ENCODE data around the gene TMEM222. TPM values are rescaled to one million over a fixed set of nuclear protein-coding genes. Genes with fewer than 3 reads are reported as not detected.
"Not testable (repeated sequence)": the region's sequence is repeated elsewhere in the genome, so short reads cannot be mapped to it uniquely, and the experiment has no call there.

Gene TMEM222
- total RNA-seq, 1 donor from 2014 or later, result 39.1 TPM

DNA sequence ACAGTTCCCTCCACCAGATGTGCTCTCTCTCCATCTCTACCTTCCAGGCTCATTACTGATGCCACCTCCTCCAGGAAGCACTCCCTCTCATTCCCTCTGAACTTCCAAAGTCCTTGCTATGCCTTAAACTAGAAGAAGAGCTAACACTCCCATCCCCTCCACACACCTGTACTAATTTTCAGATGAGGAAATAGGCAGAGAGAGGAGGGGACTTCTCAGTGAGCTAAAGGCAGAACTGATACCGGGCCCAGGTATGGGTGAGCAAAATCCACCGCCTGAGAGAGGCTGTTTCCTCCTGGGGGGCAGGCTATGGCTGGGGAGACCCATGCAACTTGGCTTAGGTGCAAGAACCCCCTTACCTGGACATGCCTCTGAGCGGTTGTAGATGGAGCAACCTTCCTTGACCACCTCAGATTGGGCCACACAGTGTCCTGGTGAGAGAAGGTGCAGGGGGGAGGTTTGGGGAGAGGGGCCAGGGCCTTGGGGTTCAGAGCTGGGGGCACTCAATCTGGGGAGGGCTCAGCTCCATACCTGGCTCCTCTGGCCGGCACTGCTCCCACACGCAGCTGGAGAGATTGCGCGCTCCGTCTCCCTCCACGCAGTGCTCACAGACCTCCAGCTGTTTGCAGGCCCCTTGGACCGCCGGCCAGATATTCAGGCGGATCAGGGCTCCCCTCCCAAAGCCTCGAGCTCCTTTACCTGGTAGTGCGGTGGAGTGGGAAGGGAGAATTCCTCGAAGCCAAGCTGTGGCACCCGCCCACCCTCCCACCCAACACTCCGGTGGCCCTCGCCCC, 60.2 kb downstream of the TMEM222 start:
- Mint-ChIP-seq H3K4me3 (no peak overlapping the region), H3K9me3 (no peaks in the 10 kb centered on the region), H3K36me3 (no peaks in the 10 kb centered on the region), H3K27ac (no peak overlapping the region), H3K4me1 (peaks cover 8% of the 10 kb centered on the region), H3K27me3 (ENCODE audit: low read depth) (peaks cover 16% of the 10 kb centered on the region)
- DNase-seq (ENCODE audit: low spot score in 2 of 2, unreplicated experiment in 2 of 2), result no peak
- no peak for TF ChIP-seq CTCF (IDR thresholded peaks at IDR 0.05; ENCODE audit: unreplicated experiment)

DNA sequence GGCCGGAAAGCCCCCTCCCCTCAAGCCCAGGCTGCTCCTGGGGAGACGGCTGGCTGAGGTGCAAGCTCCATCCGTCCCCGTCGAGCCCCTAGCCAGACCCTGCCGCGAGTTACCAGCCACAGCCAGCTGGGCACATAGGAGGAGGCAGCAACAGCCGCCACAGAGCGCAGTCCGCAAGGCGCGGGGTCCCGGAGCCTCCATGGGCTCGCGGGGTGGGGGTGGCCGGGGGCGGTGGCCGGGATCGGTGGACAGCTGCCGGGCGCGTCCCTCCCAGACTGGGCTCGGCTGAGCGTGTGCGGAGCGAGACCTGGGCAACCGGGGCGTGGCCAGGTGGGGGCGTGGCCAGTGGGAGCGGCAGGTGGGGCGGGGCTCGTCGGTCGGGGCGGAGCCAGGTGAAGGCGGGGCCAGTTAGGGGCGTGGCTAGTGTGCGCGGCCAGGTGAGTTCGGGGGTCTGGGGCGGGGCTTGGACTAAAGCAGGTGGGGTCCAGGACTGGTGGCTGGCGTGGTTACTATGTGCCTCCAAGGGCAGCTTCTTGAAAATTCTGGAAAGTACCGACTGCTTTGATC, 61.2 kb downstream of the TMEM222 start, which contains the start of gene CD164L2:
TSS of gene CD164L2 (minus strand) at position 295 of the 567 bp plus-strand sequence. CDS start at position 201, 94 bp downstream.
- Mint-ChIP-seq H3K4me3 (peak within 1 kb of the TSS; percentile 48), H3K9me3 (no peaks in the 10 kb centered on the region), H3K27me3 (ENCODE audit: low read depth) (peaks cover 16% of the 10 kb centered on the region), H3K27ac (no peak within 1 kb of the TSS), H3K4me1 (peaks cover 7% of the 10 kb centered on the region), H3K36me3 (no peaks in the 10 kb centered on the region)
- TF ChIP-seq CTCF (IDR thresholded peaks at IDR 0.05; ENCODE audit: unreplicated experiment), result no peak
- DNase-seq (ENCODE audit: low spot score in 2 of 2, unreplicated experiment in 2 of 2), result peak in 1 of 2 experiments; percentile 79

GRCh38 chr1:27383661-27384060, 61.7 kb downstream of the TMEM222 start:
- Mint-ChIP-seq H3K4me3 (no peak overlapping the region), H3K9me3 (no peaks in the 10 kb centered on the region), H3K27me3 (ENCODE audit: low read depth) (peaks cover 16% of the 10 kb centered on the region), H3K27ac (no peak overlapping the region), H3K36me3 (no peaks in the 10 kb centered on the region), H3K4me1 (peaks cover 7% of the 10 kb centered on the region)
- TF ChIP-seq CTCF (IDR thresholded peaks at IDR 0.05; ENCODE audit: unreplicated experiment), result no peak
- DNase-seq (ENCODE audit: low spot score in 2 of 2, unreplicated experiment in 2 of 2), result no peak

GRCh38 chr1:27384797-27385196, 62.8 kb downstream of the TMEM222 start:
- H3K36me3 Mint-ChIP-seq; DNase-seq (ENCODE audit: low spot score in 2 of 2, unreplicated experiment in 2 of 2); H3K9me3 Mint-ChIP-seq; H3K27ac Mint-ChIP-seq; H3K4me3 Mint-ChIP-seq; H3K4me1 Mint-ChIP-seq: not testable (repeated sequence)
- peaks cover 16% of the 10 kb centered on the region for H3K27me3 Mint-ChIP-seq (ENCODE audit: low read depth)

Other genes starting within 250 kb of the TMEM222 start
- gene SLC9A1, start 167.0 kb upstream of the TMEM222 start, total RNA-seq, result 32.5 to 34.6 TPM (median 33.9 TPM) in 3 replicates
- 40.2 to 42.2 TPM (median 41.3 TPM) in 3 replicates for gene WDTC1, start 87.5 kb upstream of the TMEM222 start, total RNA-seq
- gene SYTL1, start 19.9 kb downstream of the TMEM222 start, total RNA-seq, result 41.0 to 42.8 TPM (median 42.2 TPM) in 3 replicates
- gene MAP3K6, start 44.8 kb downstream of the TMEM222 start, total RNA-seq, result 10.3 to 13.7 TPM (median 11.8 TPM) in 3 replicates
- 0.22 to 0.24 TPM in 2 of 3 replicates, not detected in the other for gene FCN3, start 52.7 kb downstream of the TMEM222 start, total RNA-seq
- gene CD164L2, start 61.2 kb downstream of the TMEM222 start, total RNA-seq, result 0.45 to 1.3 TPM (median 0.61 TPM) in 3 replicates
- 1.7 to 2.3 TPM (median 1.7 TPM) in 3 replicates for gene GPR3, start 70.5 kb downstream of the TMEM222 start, total RNA-seq
- 97.8 to 102 TPM (median 99.3 TPM) in 3 replicates for gene WASF2, start 168.0 kb downstream of the TMEM222 start, total RNA-seq